A549 (cell line): ENCODE measurements around the gene RAB3D. TPM values are rescaled to one million over a fixed set of nuclear protein-coding genes. Genes with fewer than 3 reads are reported as not detected.

Source experiments
- ATAC-seq, 2 experiments: fragments of 200-7000 bp in 1 of 2; fragments of >200 bp in 1 of 2; cut with Nextera tagmentation in 1 of 2; cut with Tn5 transposase in 1 of 2; 3 replicates each; pipeline versions ENCODE4 v1.8.0 to v1.9.1; 2018 to 2020; ENCODE audit warnings: mild to moderate bottlenecking in 1 of 2, moderate library complexity in 1 of 2
- CTCF ChIA-PET: fragments of 300-600 bp; sonication (Branson Sonifier 250); formaldehyde crosslinking; extraction: SDS; loops from one replicate; lab custom pipeline; 2021; ENCODE audit warnings: antibody characterized with exemption, inconsistent platforms; lab: Yijun Ruan, JAX
- POLR2A ChIA-PET: fragments of 350-600 bp; formaldehyde crosslinking; extraction: SDS; loops from one replicate; lab custom pipeline; 2021; ENCODE audit warnings: antibody characterized with exemption, inconsistent platforms; lab: Yijun Ruan, JAX
- DNase-seq, 2 experiments: peaks; one replicate each; pipeline versions ENCODE4 v3.0.0 to v3.0.0-alpha.2; 2011 to 2016; ENCODE audit warnings: low read depth in 1 of 2, low spot score in 1 of 2
- FAIRE-seq: peaks from 2 replicates; lab custom pipeline; 2011; peaks lifted over from hg19 to GRCh38; lab: Jason Lieb, UNC
- H3K27ac ChIP-seq, 2 experiments: fragments of >200 bp; sonication (Bioruptor Twin); formaldehyde crosslinking; 3 replicates each; pipeline ENCODE4 v1.5.1; 2016 to 2017
- H3K4me1 ChIP-seq: fragments of >200 bp; sonication (Bioruptor Twin); formaldehyde crosslinking; 3 replicates; pipeline ENCODE4 v1.6.1; 2016
- H3K4me2 ChIP-seq: fragments of >200 bp; sonication (Bioruptor Twin); formaldehyde crosslinking; 3 replicates; pipeline ENCODE4 v1.6.1; 2016
- H3K4me3 ChIP-seq: fragments of >200 bp; sonication (Bioruptor Twin); formaldehyde crosslinking; 3 replicates; pipeline ENCODE4 v1.5.1; 2016
- H3K9me3 ChIP-seq: fragments of >200 bp; sonication (Bioruptor Twin); formaldehyde crosslinking; 3 replicates; pipeline ENCODE4 v1.6.1; 2016
- BCL3 ChIP-seq: fragments of >200 bp; sonication (Bioruptor Twin); formaldehyde crosslinking; IDR thresholded peaks from 3 replicates; pipeline ENCODE4 v1.6.1; 2016
- CBX2 ChIP-seq: fragments of 200-600 bp; sonication (generic); IDR thresholded peaks from 2 replicates; pipeline ENCODE4 v1.6.1; 2016; ENCODE audit warnings: low read depth, mild to moderate bottlenecking, borderline replicate concordance
- FOSL2 ChIP-seq, 2 experiments: fragments of 450-650 bp in 1 of 2; fragments of >200 bp in 1 of 2; sonication (Bioruptor Twin) in 1 of 2; formaldehyde crosslinking; IDR thresholded peaks; 2 replicates each; pipeline versions ENCODE4 v1.5.0 to v1.6.1; 2016 to 2020; ENCODE audit warnings: mild to moderate bottlenecking in 1 of 2, moderate library complexity in 1 of 2
- HDAC2 ChIP-seq: fragments of 200-600 bp; sonication (generic); IDR thresholded peaks from 2 replicates; pipeline ENCODE4 v1.6.1; 2016
- HES2 ChIP-seq: fragments of >200 bp; sonication (Bioruptor Twin); formaldehyde crosslinking; IDR thresholded peaks from 2 replicates; pipeline ENCODE4 v1.6.1; 2016
- KDM5A ChIP-seq: fragments of 200-600 bp; sonication (generic); IDR thresholded peaks from 2 replicates; pipeline ENCODE4 v1.6.1; 2016; ENCODE audit warnings: antibody characterized with exemption, mild to moderate bottlenecking
- RAD21 ChIP-seq, 2 experiments: fragments of >200 bp in 1 of 2; sonication (Bioruptor Twin) in 1 of 2; formaldehyde crosslinking in 1 of 2; IDR thresholded peaks in 1 of 2; conservative IDR thresholded peaks in 1 of 2; 2 replicates in 1 of 2; 3 replicates in 1 of 2; pipeline ENCODE4 v1.6.1; 2012 to 2018; ENCODE audit warnings: inconsistent platforms in 1 of 2
- RARB ChIP-seq: fragments of 250-450 bp; sonication (Bioruptor Pico); IDR thresholded peaks from 2 replicates; pipeline ENCODE4 v1.8.0; 2021; ENCODE audit warnings: mild to moderate bottlenecking, moderate library complexity
- REST ChIP-seq: fragments of 200-600 bp; sonication (generic); IDR thresholded peaks from 2 replicates; pipeline ENCODE4 v1.6.1; 2016; ENCODE audit warnings: antibody characterized with exemption, mild to moderate bottlenecking, moderate library complexity
- SMC3 ChIP-seq: fragments of >200 bp; sonication (Bioruptor Twin); formaldehyde crosslinking; IDR thresholded peaks from 3 replicates; pipeline ENCODE4 v1.6.1; 2018; ENCODE audit warnings: inconsistent platforms
- TFCP2L1 ChIP-seq: fragments of 250-450 bp; sonication (Bioruptor Pico); IDR thresholded peaks from 2 replicates; pipeline ENCODE4 v1.5.0; 2021; ENCODE audit warnings: mild to moderate bottlenecking
- WGBS: methylation state at CpG from one replicate; pipeline ENCODE4 v1.1.6; 2017; ENCODE audit errors: missing lambda C conversion rate; 5-methylcytosine and 5-hydroxymethylcytosine counted together
- polyA plus RNA-seq, 4 experiments: library from polyadenylated mRNA; depleted of rRNA in 3 of 4; stranded (reverse); fragments of >200 nt; fragmentation: RNase III in 1 of 4; extraction: RNeasy Plus Mini Kit Qiagen cat#74134 plus additional on column Dnase treatment in 1 of 4; gene quantifications; 2 replicates in 3 of 4; 3 replicates in 1 of 4; pipeline ENCODE4 v1.2.3, GENCODE V29; 2011 to 2017
- TF ChIP-seq, protein P1 (sequence below): fragments of 150-350 bp; IDR thresholded peaks from 2 replicates; pipeline ENCODE4 v1.6.1; 2014; ENCODE audit warnings: low read depth, mild to moderate bottlenecking, low read length
- TF ChIP-seq, protein P2 (sequence below): fragments of 250-450 bp; sonication (Bioruptor Pico); IDR thresholded peaks from 2 replicates; pipeline ENCODE4 v1.5.0; 2020; ENCODE audit warnings: low read depth, mild to moderate bottlenecking, moderate library complexity
- TF ChIP-seq, protein P3 (sequence below): IDR thresholded peaks from 2 replicates; pipeline ENCODE4 v1.6.1; 2012; ENCODE audit warnings: low read depth, borderline replicate concordance

RAB3D gene
- polyA plus RNA-seq, 2 of the 4 experiments (the other 2 are of a cell fraction): 4.8 to 22.3 TPM

DNA sequence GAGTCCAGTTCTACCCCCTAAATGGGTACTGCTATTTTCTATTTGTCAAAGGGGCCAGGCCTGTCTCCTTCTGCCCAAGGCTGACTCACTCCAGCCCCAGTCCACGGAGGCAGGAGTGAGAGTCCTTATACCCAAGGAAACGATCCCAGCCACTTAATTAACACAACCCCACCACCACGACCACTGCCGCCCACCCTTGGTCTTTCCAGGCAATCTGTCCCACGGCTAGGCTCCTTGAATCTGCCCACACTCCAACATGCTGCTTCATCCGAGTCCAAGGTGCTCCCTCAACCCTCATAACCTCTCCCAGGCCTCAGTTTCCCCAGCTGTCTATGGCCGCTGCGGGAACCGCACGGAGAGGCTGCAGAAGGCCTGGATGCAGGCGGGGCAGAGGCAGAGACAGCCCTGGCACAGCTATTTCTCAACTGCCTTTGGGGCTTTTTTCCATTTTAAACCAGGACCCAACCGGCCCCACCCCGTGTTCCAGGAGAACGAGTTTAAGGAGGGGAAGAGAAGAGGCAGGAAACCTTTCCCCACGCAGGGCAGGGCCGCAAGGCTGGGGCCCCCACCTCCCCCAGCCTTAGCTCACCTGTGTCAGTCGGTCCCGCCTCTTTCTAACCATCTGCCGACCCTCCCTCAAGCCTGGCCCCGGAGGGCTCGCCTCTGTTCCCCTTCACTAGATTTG is 746 bp downstream of the RAB3D start (continued):
- TF ChIP-seq, protein P1, sequence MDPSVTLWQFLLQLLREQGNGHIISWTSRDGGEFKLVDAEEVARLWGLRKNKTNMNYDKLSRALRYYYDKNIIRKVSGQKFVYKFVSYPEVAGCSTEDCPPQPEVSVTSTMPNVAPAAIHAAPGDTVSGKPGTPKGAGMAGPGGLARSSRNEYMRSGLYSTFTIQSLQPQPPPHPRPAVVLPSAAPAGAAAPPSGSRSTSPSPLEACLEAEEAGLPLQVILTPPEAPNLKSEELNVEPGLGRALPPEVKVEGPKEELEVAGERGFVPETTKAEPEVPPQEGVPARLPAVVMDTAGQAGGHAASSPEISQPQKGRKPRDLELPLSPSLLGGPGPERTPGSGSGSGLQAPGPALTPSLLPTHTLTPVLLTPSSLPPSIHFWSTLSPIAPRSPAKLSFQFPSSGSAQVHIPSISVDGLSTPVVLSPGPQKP: no peak
- TF ChIP-seq, protein P2, sequence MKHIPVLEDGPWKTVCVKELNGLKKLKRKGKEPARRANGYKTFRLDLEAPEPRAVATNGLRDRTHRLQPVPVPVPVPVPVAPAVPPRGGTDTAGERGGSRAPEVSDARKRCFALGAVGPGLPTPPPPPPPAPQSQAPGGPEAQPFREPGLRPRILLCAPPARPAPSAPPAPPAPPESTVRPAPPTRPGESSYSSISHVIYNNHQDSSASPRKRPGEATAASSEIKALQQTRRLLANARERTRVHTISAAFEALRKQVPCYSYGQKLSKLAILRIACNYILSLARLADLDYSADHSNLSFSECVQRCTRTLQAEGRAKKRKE: no peak

GRCh38 chr19:11338121-11338520 is 1.3 kb downstream of the RAB3D start:
- no peak overlapping the region for H3K4me3 ChIP-seq
- WGBS: 88% methylated on average over 7 of the region's 7 CpGs
- no peak for FAIRE-seq
- CTCF ChIA-PET: interaction anchor here (0.8 to 5.0 kb wide), 4 partner anchors 42 to 144 kb away, joined by 3 to 31 read pairs (median 3); partner anchors contain the start of gene TSPAN16
- peak overlapping the region; percentile 85 for H3K4me2 ChIP-seq
- peaks cover 14% of the 10 kb centered on the region for H3K4me1 ChIP-seq
- TF ChIP-seq HDAC2 (no peak), RAD21 (conservative IDR thresholded peaks at IDR 0.05 in 1 of 2, IDR thresholded peaks at IDR 0.05 in 1 of 2) (no peak), SMC3 (no peak), CBX2 (no peak), HES2 (no peak), FOSL2 (IDR thresholded peaks at IDR 0.05) (no peak), FOSL2 (CRISPR knock-in tag; IDR thresholded peaks at IDR 0.05) (no peak), REST (no peak), BCL3 (no peak), KDM5A (no peak), RARB (CRISPR knock-in tag) (no peak), TFCP2L1 (no peak)
- TF ChIP-seq, protein P3, sequence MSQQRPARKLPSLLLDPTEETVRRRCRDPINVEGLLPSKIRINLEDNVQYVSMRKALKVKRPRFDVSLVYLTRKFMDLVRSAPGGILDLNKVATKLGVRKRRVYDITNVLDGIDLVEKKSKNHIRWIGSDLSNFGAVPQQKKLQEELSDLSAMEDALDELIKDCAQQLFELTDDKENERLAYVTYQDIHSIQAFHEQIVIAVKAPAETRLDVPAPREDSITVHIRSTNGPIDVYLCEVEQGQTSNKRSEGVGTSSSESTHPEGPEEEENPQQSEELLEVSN: no peak
- TF ChIP-seq, all 56 proteins: peak for 0
- no peak for DNase-seq
- Histone ChIP-seq H3K27ac (peak overlapping the region in 1 of 2 experiments; percentile 95; a peak in 2 of 6 replicates), H3K9me3 (no peaks in the 10 kb centered on the region)
- ATAC-seq: no peak
- POLR2A ChIA-PET: interaction anchor here (2.4 kb wide), 1 partner anchor 37 kb away, joined by 13 read pairs; the partner anchor contains the start of gene SWSAP1
